K562 (cell line): ENCODE measurements around the gene TEDDM1. TPM values are rescaled to one million over a fixed set of nuclear protein-coding genes. Genes with fewer than 3 reads are reported as not detected.

Source experiments
- ERF ChIP-seq: fragments of 450-650 bp; formaldehyde crosslinking; IDR thresholded peaks from 2 replicates; pipeline ENCODE4 v1.4.0; 2020; ENCODE audit warnings: mild to moderate bottlenecking, mixed read lengths
- ETV1 ChIP-seq: fragments of 450-650 bp; conservative IDR thresholded peaks from 2 replicates; pipeline ENCODE4 v1.6.1; 2016; ENCODE audit warnings: missing genetic modification characterization, control low read depth, low read depth, missing compliant biosample characterization
- FOSL1 ChIP-seq: fragments of 200-800 bp; sonication (Bioruptor generic); conservative IDR thresholded peaks from 2 replicates; pipeline ENCODE4 v1.6.1; 2016; ENCODE audit warnings: missing genetic modification characterization, missing compliant biosample characterization
- KDM4B ChIP-seq, 2 experiments: fragments of 450-650 bp in 1 of 2; sonication (generic) in 1 of 2; IDR thresholded peaks; 2 replicates each; pipeline ENCODE4 v1.6.1; 2016 to 2017; ENCODE audit warnings: borderline replicate concordance in 2 of 2, antibody characterized with exemption in 1 of 2, low read depth in 1 of 2, mild to moderate bottlenecking in 1 of 2
- NR2C2 ChIP-seq, 2 experiments: fragments of 200-800 bp in 1 of 2; sonication (Bioruptor generic) in 1 of 2; sonication (generic) in 1 of 2; formaldehyde crosslinking in 1 of 2; IDR thresholded peaks; 2 replicates each; pipeline versions ENCODE4 v1.6.1 to v1.8.0; 2016 to 2022; ENCODE audit warnings: mild to moderate bottlenecking in 1 of 2, missing compliant biosample characterization in 1 of 2, missing genetic modification characterization in 1 of 2, missing genetic modification reagents in 1 of 2
- PURB ChIP-seq: sonication (generic); formaldehyde crosslinking; IDR thresholded peaks from 2 replicates; pipeline ENCODE4 v1.9.0; 2021; ENCODE audit warnings: low read depth, mild to moderate bottlenecking, missing genetic modification reagents
- SPI1 ChIP-seq: IDR thresholded peaks from 2 replicates; pipeline ENCODE4 v1.6.1; 2011; ENCODE audit warnings: low read depth, low read length, control low read depth, borderline replicate concordance
- SREBF2 ChIP-seq: sonication (generic); formaldehyde crosslinking; IDR thresholded peaks from 2 replicates; pipeline ENCODE4 v1.4.0; 2020; ENCODE audit warnings: mild to moderate bottlenecking, missing genetic modification reagents
- XRCC4 ChIP-seq: IDR thresholded peaks from one replicate; pipeline ENCODE4 v1.6.1; 2011; ENCODE audit not compliant: insufficient read depth, insufficient read length; ENCODE audit errors: extremely low read depth
- ZBED1 ChIP-seq: IDR thresholded peaks from 2 replicates; pipeline ENCODE4 v1.6.1; 2014
- ZEB2 ChIP-seq: fragments of 450-650 bp; IDR thresholded peaks from 2 replicates; pipeline ENCODE4 v1.6.1; 2016
- ZFX ChIP-seq: sonication (generic); formaldehyde crosslinking; IDR thresholded peaks from 2 replicates; pipeline ENCODE4 v1.8.0; 2022; ENCODE audit warnings: mild to moderate bottlenecking, missing genetic modification reagents, moderate library complexity
- ZNF175 ChIP-seq: fragments of 200-800 bp; sonication (Bioruptor generic); IDR thresholded peaks from 2 replicates; pipeline ENCODE4 v1.6.1; 2016; ENCODE audit warnings: low read depth, mild to moderate bottlenecking, missing genetic modification characterization, missing compliant biosample characterization
- ZNF197 ChIP-seq: fragments of 200-800 bp; sonication (Bioruptor generic); IDR thresholded peaks from 2 replicates; pipeline ENCODE4 v1.6.1; 2016; ENCODE audit warnings: low read depth, missing genetic modification characterization, missing compliant biosample characterization
- ZNF766 ChIP-seq: fragments of 200-800 bp; sonication (Bioruptor generic); conservative IDR thresholded peaks from 2 replicates; pipeline ENCODE4 v1.6.1; 2016; ENCODE audit warnings: missing genetic modification characterization, missing compliant biosample characterization
- polyA plus RNA-seq, 8 experiments: library from polyadenylated mRNA; depleted of rRNA in 4 of 8; stranded (reverse) in 5 of 8; unstranded in 3 of 8; fragments of >200 nt; fragmentation: Nextera tagmentation in 2 of 8; fragmentation: Illumina TruSeq in 1 of 8; extraction: Ambion mirVana in 2 of 8; extraction: Trizol in 1 of 8; gene quantifications; 2 replicates each; pipeline versions ENCODE4 v1.2.1 to v1.2.3, GENCODE V29; 2011 to 2014; ENCODE audit warnings: inconsistent platforms in 1 of 8, missing spikeins in 1 of 8
- total RNA-seq, 7 experiments: library from RNA; depleted of rRNA in 6 of 7; stranded (reverse); fragments of >200 nt in 6 of 7; fragmentation: Illumina TruSeq in 2 of 7; extraction: Trizol in 2 of 7; gene quantifications; 2 replicates each; pipeline versions ENCODE4 v1.2.1 to v1.2.3, GENCODE V29; 2011 to 2021; ENCODE audit warnings: low replicate concordance in 1 of 7
- TF ChIP-seq, protein P1 (sequence below): sonication (generic); IDR thresholded peaks from 2 replicates; pipeline ENCODE4 v1.6.1; 2016
- TF ChIP-seq, protein P2 (sequence below): sonication (generic); formaldehyde crosslinking; IDR thresholded peaks from 2 replicates; pipeline ENCODE4 v1.8.1; 2023; ENCODE audit warnings: mild to moderate bottlenecking, missing genetic modification reagents
- TF ChIP-seq, protein P3 (sequence below): fragments of 250-450 bp; sonication (Bioruptor Pico); IDR thresholded peaks from 2 replicates; pipeline ENCODE4 v1.9.0; 2021; ENCODE audit warnings: mild to moderate bottlenecking, inconsistent platforms
- TF ChIP-seq, protein P4 (sequence below): sonication (generic); formaldehyde crosslinking; IDR thresholded peaks from 2 replicates; pipeline ENCODE4 v1.8.0; 2022; ENCODE audit warnings: missing genetic modification reagents, mild to moderate bottlenecking, borderline replicate concordance

TEDDM1 gene
- total and polyA plus RNA-seq, 9 of the 15 experiments (the other 6 are each of a cell fraction or from before 2014, with no cell fraction given) = not detected

DNA sequence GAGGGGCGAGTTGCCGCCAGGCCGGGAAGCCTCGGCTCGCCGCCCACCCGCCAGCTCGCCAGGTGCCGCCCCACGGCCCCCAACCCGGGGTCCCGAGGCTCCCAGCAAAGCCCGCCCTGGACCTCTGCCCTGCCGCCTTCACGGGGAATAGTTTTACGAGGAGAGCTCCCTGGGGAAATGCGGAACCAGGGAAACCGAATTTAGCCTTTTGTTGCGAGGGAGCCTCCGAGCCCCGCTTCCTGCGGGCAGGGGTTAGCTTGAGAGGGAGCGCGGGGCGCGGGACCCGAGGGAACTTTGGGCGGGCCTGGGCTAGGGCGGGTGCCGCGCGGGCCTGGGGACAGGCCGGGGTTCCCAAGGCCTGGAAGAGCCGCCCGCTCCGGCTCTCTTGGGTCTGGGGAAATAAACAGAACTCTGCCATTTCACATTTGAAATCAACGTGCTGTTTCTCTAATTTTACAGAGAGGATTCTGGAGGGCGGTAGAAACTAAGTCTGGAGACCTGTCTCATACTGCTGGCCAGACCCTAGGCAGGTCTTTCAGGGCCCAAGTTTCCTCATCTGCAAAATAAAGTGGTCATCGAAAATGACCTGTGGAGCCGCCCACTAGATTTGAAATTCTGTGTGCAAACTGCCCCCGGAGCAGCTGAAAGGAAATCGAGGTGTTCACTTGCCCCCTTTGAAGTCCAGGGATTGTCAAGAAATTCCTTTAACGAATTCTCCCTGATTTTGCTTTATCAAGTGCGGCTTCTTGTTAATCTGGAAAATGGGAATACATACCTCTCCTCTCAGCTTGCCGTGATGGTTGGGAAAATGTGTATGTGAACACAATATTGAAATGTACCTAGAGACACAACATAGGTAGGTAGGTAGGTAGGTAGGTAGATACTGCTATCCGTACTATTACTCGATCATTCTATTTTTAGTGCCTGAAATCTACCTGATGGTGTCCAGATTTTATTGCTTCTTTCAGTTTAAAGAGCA, 8.1 kb downstream of the TEDDM1 start (continued):
- 0 out of 2 replicates have a peak, but pooled peaks have one; percentile 15 for TF ChIP-seq ZNF766 (CRISPR knock-in tag)
- TF ChIP-seq ERF (CRISPR knock-in tag) = peak; percentile 64
- no peak for TF ChIP-seq FOSL1 (tag)
- peak; percentile 65 for TF ChIP-seq SPI1
- TF ChIP-seq ZNF175 (CRISPR knock-in tag) = peak; percentile 68; the same call in 1 of the 2 replicates
- peak in 1 of 2 experiments; percentile 14; a peak in 1 of 4 replicates for TF ChIP-seq KDM4B (IDR thresholded peaks at IDR 0.05; ENCODE audit: borderline replicate concordance in 2 of 2, low read depth in 1 of 2)
- TF ChIP-seq ZNF197 = no peak
- TF ChIP-seq, protein P1, sequence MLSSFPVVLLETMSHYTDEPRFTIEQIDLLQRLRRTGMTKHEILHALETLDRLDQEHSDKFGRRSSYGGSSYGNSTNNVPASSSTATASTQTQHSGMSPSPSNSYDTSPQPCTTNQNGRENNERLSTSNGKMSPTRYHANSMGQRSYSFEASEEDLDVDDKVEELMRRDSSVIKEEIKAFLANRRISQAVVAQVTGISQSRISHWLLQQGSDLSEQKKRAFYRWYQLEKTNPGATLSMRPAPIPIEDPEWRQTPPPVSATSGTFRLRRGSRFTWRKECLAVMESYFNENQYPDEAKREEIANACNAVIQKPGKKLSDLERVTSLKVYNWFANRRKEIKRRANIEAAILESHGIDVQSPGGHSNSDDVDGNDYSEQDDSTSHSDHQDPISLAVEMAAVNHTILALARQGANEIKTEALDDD = no peak
- no peak for TF ChIP-seq NR2C2 (CRISPR knock-in tag; IDR thresholded peaks at IDR 0.05)
- TF ChIP-seq NR2C2 (tag; IDR thresholded peaks at IDR 0.05) = peak; percentile 8; the same call in 1 of the 2 replicates
- TF ChIP-seq, protein P2, sequence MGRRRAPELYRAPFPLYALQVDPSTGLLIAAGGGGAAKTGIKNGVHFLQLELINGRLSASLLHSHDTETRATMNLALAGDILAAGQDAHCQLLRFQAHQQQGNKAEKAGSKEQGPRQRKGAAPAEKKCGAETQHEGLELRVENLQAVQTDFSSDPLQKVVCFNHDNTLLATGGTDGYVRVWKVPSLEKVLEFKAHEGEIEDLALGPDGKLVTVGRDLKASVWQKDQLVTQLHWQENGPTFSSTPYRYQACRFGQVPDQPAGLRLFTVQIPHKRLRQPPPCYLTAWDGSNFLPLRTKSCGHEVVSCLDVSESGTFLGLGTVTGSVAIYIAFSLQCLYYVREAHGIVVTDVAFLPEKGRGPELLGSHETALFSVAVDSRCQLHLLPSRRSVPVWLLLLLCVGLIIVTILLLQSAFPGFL = peak; percentile 41; the same call in 1 of the 2 replicates
- TF ChIP-seq ETV1 = 0 out of 2 replicates have a peak, but pooled peaks have one; percentile 6
- peak; percentile 69; the same call in 1 of the 2 replicates for TF ChIP-seq ZFX
- TF ChIP-seq ZBED1 = no peak
- peak; percentile 45; the same call in 1 of the 2 replicates for TF ChIP-seq ZEB2
- TF ChIP-seq XRCC4 = no peak
- TF ChIP-seq, protein P3, sequence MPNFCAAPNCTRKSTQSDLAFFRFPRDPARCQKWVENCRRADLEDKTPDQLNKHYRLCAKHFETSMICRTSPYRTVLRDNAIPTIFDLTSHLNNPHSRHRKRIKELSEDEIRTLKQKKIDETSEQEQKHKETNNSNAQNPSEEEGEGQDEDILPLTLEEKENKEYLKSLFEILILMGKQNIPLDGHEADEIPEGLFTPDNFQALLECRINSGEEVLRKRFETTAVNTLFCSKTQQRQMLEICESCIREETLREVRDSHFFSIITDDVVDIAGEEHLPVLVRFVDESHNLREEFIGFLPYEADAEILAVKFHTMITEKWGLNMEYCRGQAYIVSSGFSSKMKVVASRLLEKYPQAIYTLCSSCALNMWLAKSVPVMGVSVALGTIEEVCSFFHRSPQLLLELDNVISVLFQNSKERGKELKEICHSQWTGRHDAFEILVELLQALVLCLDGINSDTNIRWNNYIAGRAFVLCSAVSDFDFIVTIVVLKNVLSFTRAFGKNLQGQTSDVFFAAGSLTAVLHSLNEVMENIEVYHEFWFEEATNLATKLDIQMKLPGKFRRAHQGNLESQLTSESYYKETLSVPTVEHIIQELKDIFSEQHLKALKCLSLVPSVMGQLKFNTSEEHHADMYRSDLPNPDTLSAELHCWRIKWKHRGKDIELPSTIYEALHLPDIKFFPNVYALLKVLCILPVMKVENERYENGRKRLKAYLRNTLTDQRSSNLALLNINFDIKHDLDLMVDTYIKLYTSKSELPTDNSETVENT (CRISPR knock-in tag) = 0 out of 2 replicates have a peak, but pooled peaks have one; percentile 32
- no peak for TF ChIP-seq SREBF2
- TF ChIP-seq, protein P4, sequence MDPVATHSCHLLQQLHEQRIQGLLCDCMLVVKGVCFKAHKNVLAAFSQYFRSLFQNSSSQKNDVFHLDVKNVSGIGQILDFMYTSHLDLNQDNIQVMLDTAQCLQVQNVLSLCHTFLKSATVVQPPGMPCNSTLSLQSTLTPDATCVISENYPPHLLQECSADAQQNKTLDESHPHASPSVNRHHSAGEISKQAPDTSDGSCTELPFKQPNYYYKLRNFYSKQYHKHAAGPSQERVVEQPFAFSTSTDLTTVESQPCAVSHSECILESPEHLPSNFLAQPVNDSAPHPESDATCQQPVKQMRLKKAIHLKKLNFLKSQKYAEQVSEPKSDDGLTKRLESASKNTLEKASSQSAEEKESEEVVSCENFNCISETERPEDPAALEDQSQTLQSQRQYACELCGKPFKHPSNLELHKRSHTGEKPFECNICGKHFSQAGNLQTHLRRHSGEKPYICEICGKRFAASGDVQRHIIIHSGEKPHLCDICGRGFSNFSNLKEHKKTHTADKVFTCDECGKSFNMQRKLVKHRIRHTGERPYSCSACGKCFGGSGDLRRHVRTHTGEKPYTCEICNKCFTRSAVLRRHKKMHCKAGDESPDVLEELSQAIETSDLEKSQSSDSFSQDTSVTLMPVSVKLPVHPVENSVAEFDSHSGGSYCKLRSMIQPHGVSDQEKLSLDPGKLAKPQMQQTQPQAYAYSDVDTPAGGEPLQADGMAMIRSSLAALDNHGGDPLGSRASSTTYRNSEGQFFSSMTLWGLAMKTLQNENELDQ (CRISPR knock-in tag) = no peak
- TF ChIP-seq PURB = no peak
